B cell (primary cell): ENCODE measurements around the gene SMC6. TPM values are rescaled to one million over a fixed set of nuclear protein-coding genes. Genes with fewer than 3 reads are reported as not detected.

ENCODE experiments used
- ATAC-seq: fragments of 200-7000 bp; cut with Tn5 transposase; one replicate; pipeline ENCODE4 v1.10.0; 2021; ENCODE audit warnings: low read depth, mild to moderate bottlenecking, moderate number of reproducible peaks, moderate library complexity
- CTCF ChIA-PET: fragments of 350-600 bp; sonication (Branson Sonifier 250); formaldehyde crosslinking; loops from one replicate; lab custom pipeline; 2021; ENCODE audit warnings: antibody characterized with exemption, inconsistent platforms; lab: Charles Lee
- POLR2A ChIA-PET: fragments of 350-600 bp; sonication (Branson Sonifier 250); formaldehyde crosslinking; loops from one replicate; lab custom pipeline; 2021; ENCODE audit warnings: antibody characterized with exemption; lab: Charles Lee
- DNase-seq: peaks from one replicate; pipeline ENCODE4 v3.0.0; 2013
- H2AFZ ChIP-seq: 2 replicates; pipeline ENCODE4 v1.6.1; 2012; ENCODE audit warnings: mild to moderate bottlenecking, low read depth, low read length; ENCODE audit not compliant: insufficient read depth, poor library complexity, severe bottlenecking
- H3K27ac ChIP-seq, 2 donors: 1 replicate in 1 of 2; 2 replicates in 1 of 2; pipeline ENCODE4 v1.5.1; 2012 to 2013; ENCODE audit warnings: low read length in 2 of 2, mild to moderate bottlenecking in 2 of 2, moderate library complexity in 1 of 2
- H3K27me3 ChIP-seq, 4 experiments: fragments of 200-600 bp in 1 of 4; sonication (generic) in 1 of 4; replicated peaks in 1 of 4; 1 replicate in 2 of 4; 2 replicates in 2 of 4; pipeline versions ENCODE4 v1.6.1 to v1.7.0; 2013 to 2016; ENCODE audit warnings: low read length in 3 of 4, mild to moderate bottlenecking in 2 of 4, mixed read lengths in 1 of 4, moderate library complexity in 1 of 4; ENCODE audit not compliant: insufficient read depth in 4 of 4, control insufficient read depth in 3 of 4; ENCODE audit errors: control extremely low read depth in 1 of 4
- H3K36me3 ChIP-seq, 2 experiments: replicated peaks in 1 of 2; 1 replicate in 1 of 2; 2 replicates in 1 of 2; pipeline versions ENCODE4 v1.6.1 to v1.7.1; 2013; ENCODE audit warnings: low read length in 1 of 2; ENCODE audit not compliant: insufficient read depth in 2 of 2, control insufficient read depth in 1 of 2; ENCODE audit errors: control extremely low read depth in 1 of 2, extremely low read depth in 1 of 2
- H3K4me1 ChIP-seq, 2 donors: fragments of 200-600 bp in 1 of 2; sonication (generic) in 1 of 2; 1 replicate in 1 of 2; 2 replicates in 1 of 2; pipeline versions ENCODE4 v1.5.1 to v1.6.1; 2013 to 2017; ENCODE audit warnings: low read length in 2 of 2; ENCODE audit not compliant: control insufficient read depth in 2 of 2, insufficient read depth in 2 of 2
- H3K4me2 ChIP-seq: replicated peaks from 2 replicates; pipeline ENCODE3; 2012; ENCODE audit warnings: mild to moderate bottlenecking, low read depth, low read length; ENCODE audit not compliant: poor library complexity, severe bottlenecking
- H3K4me3 ChIP-seq, 5 experiments: fragments of 200-600 bp in 1 of 5; sonication (generic) in 1 of 5; 1 replicate in 3 of 5; 2 replicates in 2 of 5; pipeline versions ENCODE4 v1.5.1 to v1.7.0; 2011 to 2016; ENCODE audit warnings: low read length in 4 of 5, mild to moderate bottlenecking in 4 of 5, low read depth in 2 of 5, control low read depth in 1 of 5, moderate library complexity in 1 of 5; ENCODE audit not compliant: insufficient read depth in 1 of 5; ENCODE audit errors: control extremely low read depth in 1 of 5, extremely low read depth in 1 of 5
- H3K79me2 ChIP-seq: fragments of 200-600 bp; sonication (generic); one replicate; pipeline ENCODE4 v1.6.0; 2016; ENCODE audit warnings: low read length; ENCODE audit not compliant: control insufficient read depth, insufficient read depth
- H3K9ac ChIP-seq: fragments of 200-600 bp; sonication (generic); 2 replicates; pipeline ENCODE4 v1.6.1; 2017; ENCODE audit warnings: mild to moderate bottlenecking, low read length, moderate library complexity
- H3K9me3 ChIP-seq, 3 donors: one replicate each; pipeline versions ENCODE4 v1.6.1 to v1.7.1; 2013; ENCODE audit warnings: low read length in 2 of 3; ENCODE audit not compliant: control insufficient read depth in 2 of 3, insufficient read depth in 1 of 3; ENCODE audit errors: control extremely low read depth in 1 of 3
- H4K20me1 ChIP-seq: 2 replicates; pipeline ENCODE4 v1.6.0; 2012; ENCODE audit warnings: mild to moderate bottlenecking, low read length; ENCODE audit not compliant: insufficient read depth, control insufficient read depth, poor library complexity, severe bottlenecking
- H3K27ac Mint-ChIP-seq: one replicate; pipeline ENCODE4 v1.8.0; 2021; ENCODE audit warnings: mixed read lengths
- H3K27me3 Mint-ChIP-seq: one replicate; pipeline ENCODE4 v1.8.0; 2021; ENCODE audit warnings: mixed read lengths
- H3K4me1 Mint-ChIP-seq: one replicate; pipeline ENCODE4 v1.8.0; 2021; ENCODE audit warnings: mixed read lengths
- H3K4me3 Mint-ChIP-seq: one replicate; pipeline ENCODE4 v1.8.0; 2021; ENCODE audit warnings: mixed read lengths
- H3K9me3 Mint-ChIP-seq: one replicate; pipeline ENCODE4 v1.8.0; 2022; ENCODE audit warnings: mixed read lengths; ENCODE audit not compliant: insufficient read depth
- EZH2 ChIP-seq: IDR thresholded peaks from 2 replicates; pipeline ENCODE4 v1.6.1; 2012; ENCODE audit warnings: borderline replicate concordance, low read depth, mild to moderate bottlenecking, moderate library complexity, low read length; ENCODE audit not compliant: insufficient read depth, poor library complexity, severe bottlenecking
- WGBS: methylation state at CpG from one replicate; pipeline ENCODE4 v1.1.5; 2013; ENCODE audit warnings: missing lambda C conversion rate; ENCODE audit not compliant: insufficient coverage; 5-methylcytosine and 5-hydroxymethylcytosine counted together
- intact Hi-C: fragments of 100-400 bp; cut with micrococcal nuclease; formaldehyde crosslinking; loops from one replicate; pipeline ENCODE4 v1.10.0; 2022
- polyA plus RNA-seq: library from polyadenylated mRNA; depleted of rRNA; stranded (reverse); fragments of >200 nt; gene quantifications from 2 replicates; pipeline ENCODE4 v1.2.3, GENCODE V29; 2012
- total RNA-seq, 2 donors: library from RNA; stranded (reverse); fragments of 120-200 nt in 1 of 2; gene quantifications; 1 replicate in 1 of 2; 2 replicates in 1 of 2; pipeline versions ENCODE4 v1.2.3 to v1.2.4, GENCODE V29; 2013 to 2022
- TF ChIP-seq, protein P1 (sequence below): fragments of 200-600 bp; IDR thresholded peaks from one replicate; pipeline ENCODE4 v1.8.0; 2022; ENCODE audit warnings: antibody characterized with exemption, mild to moderate bottlenecking

The SMC6 gene
- total and polyA plus RNA-seq, 2 donors (not counting 1 experiment from before 2014, with no cell fraction given) = 27.2 to 111 TPM

DNA sequence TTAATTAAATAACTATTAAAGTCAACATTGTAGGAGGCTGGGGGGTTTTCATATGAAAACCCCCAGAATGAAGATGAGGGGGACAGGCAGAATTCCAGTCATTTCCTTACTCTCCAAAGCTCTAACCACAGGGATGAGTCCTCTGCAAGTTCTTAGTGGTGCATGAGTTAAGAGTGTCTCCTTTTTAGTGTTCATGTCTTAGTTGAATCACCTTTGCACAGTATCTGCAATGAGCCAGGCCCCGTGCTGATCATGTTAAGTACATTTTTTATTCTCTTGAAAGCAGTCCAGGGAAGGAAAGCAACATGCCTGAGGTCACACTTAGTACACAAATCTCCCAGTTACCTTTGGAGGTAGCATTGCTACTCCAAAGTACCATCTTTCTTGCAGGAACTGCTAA, 36.9 kb upstream of the SMC6 start:
- H3K27ac Mint-ChIP-seq = peak overlapping the region; percentile 2
- Histone ChIP-seq H3K4me2 (no peak overlapping the region), H3K27ac (no peak overlapping the region), H2AFZ (no peak overlapping the region), H3K4me1 (peaks cover 2 to 13% of the 10 kb centered on the region in 2 donors), H3K36me3 (no peaks in the 10 kb centered on the region), H3K27me3 (no peaks in the 10 kb centered on the region), H4K20me1 (no peaks in the 10 kb centered on the region), H3K9ac (no peak overlapping the region), H3K9me3 (no peaks in the 10 kb centered on the region), H3K79me2 (no peaks in the 10 kb centered on the region), H3K4me3 (no peak overlapping the region)
- POLR2A ChIA-PET = no interaction called here
- no peaks in the 10 kb centered on the region for H3K27me3 Mint-ChIP-seq
- WGBS = no CpG with 5 or more reads among the region's 1 CpG
- DNase-seq (no peak), ATAC-seq (no peak)
- CTCF ChIA-PET = no interaction called here
- no peak overlapping the region for H3K4me3 Mint-ChIP-seq
- TF ChIP-seq EZH2 = no peak
- TF ChIP-seq, protein P1, sequence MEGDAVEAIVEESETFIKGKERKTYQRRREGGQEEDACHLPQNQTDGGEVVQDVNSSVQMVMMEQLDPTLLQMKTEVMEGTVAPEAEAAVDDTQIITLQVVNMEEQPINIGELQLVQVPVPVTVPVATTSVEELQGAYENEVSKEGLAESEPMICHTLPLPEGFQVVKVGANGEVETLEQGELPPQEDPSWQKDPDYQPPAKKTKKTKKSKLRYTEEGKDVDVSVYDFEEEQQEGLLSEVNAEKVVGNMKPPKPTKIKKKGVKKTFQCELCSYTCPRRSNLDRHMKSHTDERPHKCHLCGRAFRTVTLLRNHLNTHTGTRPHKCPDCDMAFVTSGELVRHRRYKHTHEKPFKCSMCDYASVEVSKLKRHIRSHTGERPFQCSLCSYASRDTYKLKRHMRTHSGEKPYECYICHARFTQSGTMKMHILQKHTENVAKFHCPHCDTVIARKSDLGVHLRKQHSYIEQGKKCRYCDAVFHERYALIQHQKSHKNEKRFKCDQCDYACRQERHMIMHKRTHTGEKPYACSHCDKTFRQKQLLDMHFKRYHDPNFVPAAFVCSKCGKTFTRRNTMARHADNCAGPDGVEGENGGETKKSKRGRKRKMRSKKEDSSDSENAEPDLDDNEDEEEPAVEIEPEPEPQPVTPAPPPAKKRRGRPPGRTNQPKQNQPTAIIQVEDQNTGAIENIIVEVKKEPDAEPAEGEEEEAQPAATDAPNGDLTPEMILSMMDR = no peak
- peaks cover 28% of the 10 kb centered on the region for H3K4me1 Mint-ChIP-seq
- H3K9me3 Mint-ChIP-seq = no peaks in the 10 kb centered on the region
- intact Hi-C loops = no loop called here

DNA sequence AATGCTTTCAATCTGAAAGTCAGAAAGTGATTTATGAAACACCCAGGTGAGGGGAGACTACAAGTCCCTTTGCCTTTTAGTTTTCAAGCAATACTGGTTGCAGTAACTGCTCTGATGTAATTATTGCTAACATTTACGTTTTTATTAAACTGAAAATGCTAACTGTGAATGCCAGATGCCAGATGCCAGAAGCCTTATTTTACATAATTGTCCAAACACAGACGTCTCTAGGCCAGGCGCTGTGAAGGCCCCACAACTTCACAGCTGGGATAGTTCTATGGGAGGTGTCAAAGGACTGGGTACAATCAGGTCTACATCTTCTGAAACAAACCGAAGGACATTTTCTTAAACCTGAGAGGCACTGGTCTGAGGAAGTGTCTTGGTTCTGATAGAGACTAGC, 35.2 kb upstream of the SMC6 start:
- Histone ChIP-seq H3K4me1 (peaks cover 2 to 13% of the 10 kb centered on the region in 2 donors), H3K79me2 (no peaks in the 10 kb centered on the region), H2AFZ (no peak overlapping the region), H4K20me1 (no peaks in the 10 kb centered on the region), H3K4me3 (no peak overlapping the region), H3K27ac (no peak overlapping the region), H3K36me3 (no peaks in the 10 kb centered on the region), H3K4me2 (no peak overlapping the region), H3K27me3 (no peaks in the 10 kb centered on the region), H3K9me3 (no peaks in the 10 kb centered on the region), H3K9ac (no peak overlapping the region)
- intact Hi-C loops = loop anchor here (5.0 kb wide), 1 partner anchor 34 kb away; no protein-coding TSS in a partner anchor
- no peaks in the 10 kb centered on the region for H3K9me3 Mint-ChIP-seq
- H3K4me3 Mint-ChIP-seq = no peak overlapping the region
- 60% methylated on average over 1 of the region's 4 CpGs for whole genome bisulfite sequencing
- DNase-seq (no peak), ATAC-seq (no peak)
- no peak overlapping the region for H3K27ac Mint-ChIP-seq
- POLR2A ChIA-PET = no interaction called here
- TF ChIP-seq, protein P1 = no peak
- TF ChIP-seq EZH2 = no peak
- peaks cover 26% of the 10 kb centered on the region for H3K4me1 Mint-ChIP-seq
- CTCF ChIA-PET = interaction anchor here (1.2 kb wide), 1 partner anchor 21 kb away, joined by 3 read pairs; no protein-coding TSS in a partner anchor
- H3K27me3 Mint-ChIP-seq = no peaks in the 10 kb centered on the region
